Liver (tissue), 9 donors: ENCODE results near the gene ZNF423. TPM values are rescaled to one million over a fixed set of nuclear protein-coding genes. Genes with fewer than 3 reads are reported as not detected.

Experiments used
- DNase-seq: peaks from one replicate; pipeline ENCODE4 v3.0.0-alpha.2; 2017; ENCODE audit warnings: low spot score
- H3K27ac ChIP-seq, 2 donors: one replicate each; pipeline ENCODE4 v1.7.0; 2013; ENCODE audit warnings: inconsistent platforms in 2 of 2, low read length in 2 of 2, control low read depth in 1 of 2, low read depth in 1 of 2, mild to moderate bottlenecking in 1 of 2
- H3K27me3 ChIP-seq, 4 donors: one replicate each; pipeline versions ENCODE4 v1.6.1 to v1.7.0; 2013; ENCODE audit warnings: low read length in 3 of 4, inconsistent platforms in 1 of 4, mild to moderate bottlenecking in 1 of 4, moderate library complexity in 1 of 4; ENCODE audit not compliant: control insufficient read depth in 4 of 4, insufficient read depth in 4 of 4
- H3K36me3 ChIP-seq, 4 donors: one replicate each; pipeline versions ENCODE4 v1.6.1 to v1.7.0; 2013; ENCODE audit warnings: low read length in 3 of 4, mild to moderate bottlenecking in 3 of 4, low read depth in 1 of 4, moderate library complexity in 1 of 4; ENCODE audit not compliant: control insufficient read depth in 4 of 4, insufficient read depth in 3 of 4
- H3K4me1 ChIP-seq, 4 donors: one replicate each; pipeline versions ENCODE4 v1.6.1 to v1.7.0; 2013; ENCODE audit warnings: low read length in 3 of 4, mild to moderate bottlenecking in 3 of 4, moderate library complexity in 1 of 4; ENCODE audit not compliant: control insufficient read depth in 4 of 4, insufficient read depth in 4 of 4
- H3K4me3 ChIP-seq, 3 donors: one replicate each; pipeline versions ENCODE4 v1.6.1 to v1.7.0; 2013; ENCODE audit warnings: low read length in 3 of 3, control low read depth in 1 of 3, low read depth in 1 of 3, mild to moderate bottlenecking in 1 of 3
- H3K9ac ChIP-seq, 2 donors: one replicate each; pipeline ENCODE4 v1.7.0; 2013; ENCODE audit warnings: low read length in 2 of 2, mild to moderate bottlenecking in 2 of 2, moderate library complexity in 2 of 2, control low read depth in 1 of 2, low read depth in 1 of 2
- H3K9me3 ChIP-seq, 4 donors: one replicate each; pipeline versions ENCODE4 v1.6.1 to v1.7.0; 2013; ENCODE audit warnings: low read length in 3 of 4; ENCODE audit not compliant: control insufficient read depth in 4 of 4
- EGR1 ChIP-seq, 2 donors: IDR thresholded peaks; 2 replicates each; pipeline ENCODE4 v1.6.1; 2016 to 2018; ENCODE audit warnings: antibody characterized with exemption in 2 of 2, low read depth in 2 of 2
- FOXA1 ChIP-seq: IDR thresholded peaks from 2 replicates; pipeline ENCODE4 v1.6.1; 2016; ENCODE audit warnings: antibody characterized with exemption
- FOXA2 ChIP-seq: IDR thresholded peaks from 2 replicates; pipeline ENCODE4 v1.6.1; 2016; ENCODE audit warnings: antibody characterized with exemption
- JUND ChIP-seq, 2 donors: IDR thresholded peaks; 2 replicates each; pipeline ENCODE4 v1.6.1; 2016; ENCODE audit warnings: antibody characterized with exemption in 2 of 2
- NR2F2 ChIP-seq: IDR thresholded peaks from 2 replicates; pipeline ENCODE4 v1.6.1; 2016; ENCODE audit warnings: antibody characterized with exemption
- RAD21 ChIP-seq, 2 donors: IDR thresholded peaks; 2 replicates each; pipeline ENCODE4 v1.6.1; 2016; ENCODE audit warnings: antibody characterized with exemption in 2 of 2, mild to moderate bottlenecking in 2 of 2
- YY1 ChIP-seq: IDR thresholded peaks from 2 replicates; pipeline ENCODE4 v1.6.1; 2016; ENCODE audit warnings: antibody characterized with exemption, mild to moderate bottlenecking
- WGBS: extraction: QIAGEN DNeasy Blood & Tissue Kit; methylation state at CpG from one replicate; pipeline ENCODE4 v1.1.7; 2013; 5-methylcytosine and 5-hydroxymethylcytosine counted together
- polyA plus RNA-seq, 2 donors: library from polyadenylated mRNA; stranded (reverse) in 1 of 2; unstranded in 1 of 2; fragments of 200-250 nt in 1 of 2; fragments of >200 nt in 1 of 2; fragmentation: Nextera tagmentation in 1 of 2; extraction: Ambion mirVana in 1 of 2; gene quantifications; one replicate each; pipeline versions ENCODE4 v1.2.1 to v1.2.3, GENCODE V29; 2013 to 2015
- total RNA-seq, 2 donors: library from RNA; depleted of rRNA; stranded (reverse); fragments of >200 nt; gene quantifications; one replicate each; pipeline ENCODE4 v1.2.3, GENCODE V29; 2014
- TF ChIP-seq, protein P1 (sequence below): fragments of 150-350 bp; IDR thresholded peaks from 2 replicates; pipeline ENCODE4 v1.5.1; 2017; ENCODE audit warnings: improper control_type of control experiment, low read depth, low read length; ENCODE audit not compliant: missing input control
- TF ChIP-seq, protein P2 (sequence below): IDR thresholded peaks from 2 replicates; pipeline ENCODE4 v1.6.1; 2016; ENCODE audit warnings: antibody characterized with exemption, mild to moderate bottlenecking
- TF ChIP-seq, protein P3 (sequence below): IDR thresholded peaks from 2 replicates; pipeline ENCODE4 v1.6.1; 2016; ENCODE audit warnings: antibody characterized with exemption
- TF ChIP-seq, protein P4 (sequence below): IDR thresholded peaks from 2 replicates; pipeline ENCODE4 v1.6.1; 2016; ENCODE audit warnings: antibody characterized with exemption
- donor health status: healthy.
- donor health status: healthy.
- donor health status: healthy.
- donor health status: healthy.
- donor health status: healthy.

The ZNF423 gene
- total and polyA plus RNA-seq, 4 donors = 0.24 to 1.6 (median 0.39) TPM

DNA sequence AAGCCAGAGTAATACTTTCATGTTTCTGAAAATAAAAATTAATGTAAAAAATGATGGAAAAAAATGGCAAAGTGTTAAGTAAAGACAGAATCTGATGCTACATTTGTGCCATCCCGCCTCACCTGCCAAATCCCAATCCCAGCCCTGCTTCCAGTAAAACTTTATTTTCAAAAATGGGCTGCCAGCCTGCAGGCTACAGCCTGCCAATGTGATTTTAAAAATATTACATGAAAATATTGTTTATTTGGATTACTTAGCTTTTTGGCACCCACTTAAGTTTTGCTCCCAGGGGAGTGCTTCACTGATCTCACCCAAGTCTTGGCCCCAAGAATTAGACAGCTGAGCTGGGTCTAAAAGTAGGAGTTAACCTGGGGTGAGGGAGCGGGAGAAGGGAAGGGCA lies 369.5 kb downstream of the ZNF423 start:
- Histone ChIP-seq H3K36me3 (no peaks in the 10 kb centered on the region), H3K4me1 (peaks cover 4 to 18% (median 11%) of the 10 kb centered on the region in 4 donors), H3K4me3 (no peak overlapping the region), H3K27me3 (no peaks in the 10 kb centered on the region), H3K9me3 (no peaks in the 10 kb centered on the region), H3K27ac (no peak overlapping the region), H3K9ac (no peak overlapping the region)
- TF ChIP-seq FOXA1 (no peak), NR2F2 (no peak), FOXA2 (no peak), JUND (IDR thresholded peaks at IDR 0.05) (no peak), YY1 (no peak), RAD21 (IDR thresholded peaks at IDR 0.05) (no peak)
- TF ChIP-seq, protein P1, sequence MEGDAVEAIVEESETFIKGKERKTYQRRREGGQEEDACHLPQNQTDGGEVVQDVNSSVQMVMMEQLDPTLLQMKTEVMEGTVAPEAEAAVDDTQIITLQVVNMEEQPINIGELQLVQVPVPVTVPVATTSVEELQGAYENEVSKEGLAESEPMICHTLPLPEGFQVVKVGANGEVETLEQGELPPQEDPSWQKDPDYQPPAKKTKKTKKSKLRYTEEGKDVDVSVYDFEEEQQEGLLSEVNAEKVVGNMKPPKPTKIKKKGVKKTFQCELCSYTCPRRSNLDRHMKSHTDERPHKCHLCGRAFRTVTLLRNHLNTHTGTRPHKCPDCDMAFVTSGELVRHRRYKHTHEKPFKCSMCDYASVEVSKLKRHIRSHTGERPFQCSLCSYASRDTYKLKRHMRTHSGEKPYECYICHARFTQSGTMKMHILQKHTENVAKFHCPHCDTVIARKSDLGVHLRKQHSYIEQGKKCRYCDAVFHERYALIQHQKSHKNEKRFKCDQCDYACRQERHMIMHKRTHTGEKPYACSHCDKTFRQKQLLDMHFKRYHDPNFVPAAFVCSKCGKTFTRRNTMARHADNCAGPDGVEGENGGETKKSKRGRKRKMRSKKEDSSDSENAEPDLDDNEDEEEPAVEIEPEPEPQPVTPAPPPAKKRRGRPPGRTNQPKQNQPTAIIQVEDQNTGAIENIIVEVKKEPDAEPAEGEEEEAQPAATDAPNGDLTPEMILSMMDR = no peak
- TF ChIP-seq, protein P2, sequence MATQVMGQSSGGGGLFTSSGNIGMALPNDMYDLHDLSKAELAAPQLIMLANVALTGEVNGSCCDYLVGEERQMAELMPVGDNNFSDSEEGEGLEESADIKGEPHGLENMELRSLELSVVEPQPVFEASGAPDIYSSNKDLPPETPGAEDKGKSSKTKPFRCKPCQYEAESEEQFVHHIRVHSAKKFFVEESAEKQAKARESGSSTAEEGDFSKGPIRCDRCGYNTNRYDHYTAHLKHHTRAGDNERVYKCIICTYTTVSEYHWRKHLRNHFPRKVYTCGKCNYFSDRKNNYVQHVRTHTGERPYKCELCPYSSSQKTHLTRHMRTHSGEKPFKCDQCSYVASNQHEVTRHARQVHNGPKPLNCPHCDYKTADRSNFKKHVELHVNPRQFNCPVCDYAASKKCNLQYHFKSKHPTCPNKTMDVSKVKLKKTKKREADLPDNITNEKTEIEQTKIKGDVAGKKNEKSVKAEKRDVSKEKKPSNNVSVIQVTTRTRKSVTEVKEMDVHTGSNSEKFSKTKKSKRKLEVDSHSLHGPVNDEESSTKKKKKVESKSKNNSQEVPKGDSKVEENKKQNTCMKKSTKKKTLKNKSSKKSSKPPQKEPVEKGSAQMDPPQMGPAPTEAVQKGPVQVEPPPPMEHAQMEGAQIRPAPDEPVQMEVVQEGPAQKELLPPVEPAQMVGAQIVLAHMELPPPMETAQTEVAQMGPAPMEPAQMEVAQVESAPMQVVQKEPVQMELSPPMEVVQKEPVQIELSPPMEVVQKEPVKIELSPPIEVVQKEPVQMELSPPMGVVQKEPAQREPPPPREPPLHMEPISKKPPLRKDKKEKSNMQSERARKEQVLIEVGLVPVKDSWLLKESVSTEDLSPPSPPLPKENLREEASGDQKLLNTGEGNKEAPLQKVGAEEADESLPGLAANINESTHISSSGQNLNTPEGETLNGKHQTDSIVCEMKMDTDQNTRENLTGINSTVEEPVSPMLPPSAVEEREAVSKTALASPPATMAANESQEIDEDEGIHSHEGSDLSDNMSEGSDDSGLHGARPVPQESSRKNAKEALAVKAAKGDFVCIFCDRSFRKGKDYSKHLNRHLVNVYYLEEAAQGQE = no peak
- TF ChIP-seq, protein P3, sequence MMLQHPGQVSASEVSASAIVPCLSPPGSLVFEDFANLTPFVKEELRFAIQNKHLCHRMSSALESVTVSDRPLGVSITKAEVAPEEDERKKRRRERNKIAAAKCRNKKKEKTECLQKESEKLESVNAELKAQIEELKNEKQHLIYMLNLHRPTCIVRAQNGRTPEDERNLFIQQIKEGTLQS = no peak
- TF ChIP-seq, protein P4, sequence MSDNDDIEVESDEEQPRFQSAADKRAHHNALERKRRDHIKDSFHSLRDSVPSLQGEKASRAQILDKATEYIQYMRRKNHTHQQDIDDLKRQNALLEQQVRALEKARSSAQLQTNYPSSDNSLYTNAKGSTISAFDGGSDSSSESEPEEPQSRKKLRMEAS = no peak
- 97% methylated on average over 2 of the region's 2 CpGs for WGBS
- no peak for DNase-seq

DNA sequence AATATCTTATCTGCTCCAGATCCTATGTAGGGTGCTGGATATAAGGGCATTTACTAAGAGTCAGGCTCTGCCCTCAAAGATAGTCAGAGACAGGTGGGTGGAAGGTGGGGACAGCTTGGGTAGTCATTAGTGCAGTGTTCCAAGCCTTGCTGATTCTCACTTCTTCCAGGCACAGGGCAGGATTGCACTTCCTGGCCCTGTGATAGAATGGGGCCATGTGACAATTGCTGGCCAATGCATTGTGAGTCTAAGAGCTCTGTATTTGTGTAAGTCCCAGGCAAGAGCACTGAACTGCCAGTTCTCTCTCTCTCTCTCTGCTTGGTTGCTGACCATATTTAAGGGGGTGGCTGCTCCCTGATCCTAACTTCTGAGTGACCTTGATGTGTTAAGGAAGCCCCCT lies 370.2 kb downstream of the ZNF423 start:
- H3K36me3 ChIP-seq = no peaks in the 10 kb centered on the region
- TF ChIP-seq EGR1 (IDR thresholded peaks at IDR 0.05; ENCODE audit: low read depth in 2 of 2) (no peak), FOXA1 (no peak)
- TF ChIP-seq, protein P1 = no peak
- H3K27me3 ChIP-seq = no peaks in the 10 kb centered on the region
- no peak overlapping the region for H3K9ac ChIP-seq
- DNase-seq = no peak
- H3K9me3 ChIP-seq = no peaks in the 10 kb centered on the region
- peaks cover 4 to 18% (median 11%) of the 10 kb centered on the region in 4 donors for H3K4me1 ChIP-seq
- H3K4me3 ChIP-seq = no peak overlapping the region
- no peak overlapping the region for H3K27ac ChIP-seq
